ENCODE measurements around the gene UBAP1L. TPM values are rescaled to one million over a fixed set of nuclear protein-coding genes. Genes with fewer than 3 reads are reported as not detected.
A peak's percentile ranks its signal among the peaks of the same experiment; 100 is the strongest.

UBAP1L gene
- total and polyA plus RNA-seq, 2 experiments from 2014 or later: 1.8 to 2.5 TPM

GRCh38 chr15:65066001-65066634 is 48.9 kb downstream of the UBAP1L start:
- Histone ChIP-seq H2AFZ (no peak overlapping the region), H4K20me1 (ENCODE audit: insufficient read depth, poor library complexity, severe bottlenecking) (no peaks in the 10 kb centered on the region), H3K4me2 (peak overlapping the region; percentile 91), H3K9me3 (ENCODE audit: low read depth) (no peaks in the 10 kb centered on the region), H3K9me2 (replicated peaks; ENCODE audit: insufficient read depth) (no peaks in the 10 kb centered on the region), H3K4me3 (no peak overlapping the region), H3K27ac (no peak overlapping the region), H3K4me1 (ENCODE audit: insufficient read depth) (peaks cover 21% of the 10 kb centered on the region), H3K36me3 (replicated peaks; ENCODE audit: insufficient read depth, low read depth) (no peaks in the 10 kb centered on the region), H3K27me3 (peaks cover 10% of the 10 kb centered on the region), H3K79me2 (no peaks in the 10 kb centered on the region)
- WGBS (ENCODE audit: low lambda C conversion rate, missing lambda C conversion rate): 62% methylated on average over 3 of the region's 3 CpGs
- no peak for DNase-seq (ENCODE audit: low spot score)
- no peak for TF ChIP-seq EZH2phosphoT487 (IDR thresholded peaks at IDR 0.05; ENCODE audit: low read depth, severe bottlenecking, unreplicated experiment)
- TF ChIP-seq CTCF (IDR thresholded peaks at IDR 0.05; ENCODE audit: poor library complexity): no peak
- TF ChIP-seq EZH2 (IDR thresholded peaks at IDR 0.05; ENCODE audit: borderline replicate concordance): no peak

GRCh38 chr15:65062726-65063125 is 52.3 kb downstream of the UBAP1L start:
- Histone ChIP-seq H3K4me3 (no peak overlapping the region), H3K9me2 (replicated peaks; ENCODE audit: insufficient read depth) (no peaks in the 10 kb centered on the region), H3K4me2 (no peak overlapping the region), H3K4me1 (ENCODE audit: insufficient read depth) (peaks cover 7% of the 10 kb centered on the region), H4K20me1 (ENCODE audit: insufficient read depth, poor library complexity, severe bottlenecking) (no peaks in the 10 kb centered on the region), H3K79me2 (no peaks in the 10 kb centered on the region), H2AFZ (no peak overlapping the region), H3K27me3 (peaks cover 10% of the 10 kb centered on the region), H3K9me3 (ENCODE audit: low read depth) (no peaks in the 10 kb centered on the region), H3K27ac (no peak overlapping the region), H3K36me3 (replicated peaks; ENCODE audit: insufficient read depth, low read depth) (no peaks in the 10 kb centered on the region)
- TF ChIP-seq EZH2 (IDR thresholded peaks at IDR 0.05; ENCODE audit: borderline replicate concordance) (no peak), CTCF (IDR thresholded peaks at IDR 0.05; ENCODE audit: poor library complexity) (no peak), EZH2phosphoT487 (IDR thresholded peaks at IDR 0.05; ENCODE audit: low read depth, severe bottlenecking, unreplicated experiment) (no peak)
- DNase-seq (ENCODE audit: low spot score): no peak
- WGBS (ENCODE audit: low lambda C conversion rate, missing lambda C conversion rate): 75% methylated on average over 5 of the region's 5 CpGs

GRCh38 chr15:65062061-65062460 is 52.9 kb downstream of the UBAP1L start:
- DNase-seq (ENCODE audit: low spot score): no peak
- H3K9me2 ChIP-seq (replicated peaks; ENCODE audit: insufficient read depth): no peaks in the 10 kb centered on the region
- peaks cover 3% of the 10 kb centered on the region for H3K27me3 ChIP-seq
- H3K4me3 ChIP-seq: no peak overlapping the region
- H4K20me1 ChIP-seq (ENCODE audit: insufficient read depth, poor library complexity, severe bottlenecking): no peaks in the 10 kb centered on the region
- H2AFZ ChIP-seq: no peak overlapping the region
- H3K36me3 ChIP-seq (replicated peaks; ENCODE audit: insufficient read depth, low read depth): no peaks in the 10 kb centered on the region
- no peaks in the 10 kb centered on the region for H3K79me2 ChIP-seq
- H3K4me1 ChIP-seq (ENCODE audit: insufficient read depth): peaks cover 6% of the 10 kb centered on the region
- no peak overlapping the region for H3K27ac ChIP-seq
- no peaks in the 10 kb centered on the region for H3K9me3 ChIP-seq (ENCODE audit: low read depth)
- H3K4me2 ChIP-seq: no peak overlapping the region
- WGBS (ENCODE audit: low lambda C conversion rate, missing lambda C conversion rate): 90% methylated on average over 5 of the region's 5 CpGs
- TF ChIP-seq CTCF (IDR thresholded peaks at IDR 0.05; ENCODE audit: poor library complexity): no peak
- TF ChIP-seq EZH2phosphoT487 (IDR thresholded peaks at IDR 0.05; ENCODE audit: low read depth, severe bottlenecking, unreplicated experiment): no peak
- TF ChIP-seq EZH2 (IDR thresholded peaks at IDR 0.05; ENCODE audit: borderline replicate concordance): no peak

Data from hepatocyte (in vitro differentiated cells).